Hepatocyte (in vitro differentiated cells): ENCODE data around the gene BOLA2. TPM values are rescaled to one million over a fixed set of nuclear protein-coding genes. Genes with fewer than 3 reads are reported as not detected.
"Not testable (repeated sequence)": the region's sequence is repeated elsewhere in the genome, so short reads cannot be mapped to it uniquely, and the experiment has no call there.

Experiments used
- DNase-seq: peaks from one replicate; pipeline ENCODE4 v3.0.0-alpha.2; 2016; ENCODE audit warnings: low spot score
- H2AFZ ChIP-seq: fragments of 200-600 bp; sonication (generic); 2 replicates; pipeline ENCODE4 v1.6.0; 2016; ENCODE audit warnings: antibody characterized with exemption, mild to moderate bottlenecking
- H3K27ac ChIP-seq: fragments of 200-600 bp; sonication (generic); 2 replicates; pipeline ENCODE4 v1.5.1; 2016; ENCODE audit warnings: mild to moderate bottlenecking
- H3K27me3 ChIP-seq: fragments of 200-600 bp; sonication (generic); 2 replicates; pipeline ENCODE4 v1.6.1; 2016
- H3K36me3 ChIP-seq: fragments of 200-600 bp; sonication (generic); replicated peaks from 2 replicates; pipeline ENCODE4 v1.5.1; 2016; ENCODE audit warnings: low read depth; ENCODE audit not compliant: insufficient read depth
- H3K4me1 ChIP-seq: fragments of 200-600 bp; sonication (generic); 2 replicates; pipeline ENCODE4 v1.5.1; 2016; ENCODE audit warnings: mild to moderate bottlenecking, moderate library complexity; ENCODE audit not compliant: insufficient read depth
- H3K4me2 ChIP-seq: fragments of 200-600 bp; sonication (generic); 2 replicates; pipeline ENCODE4 v1.6.0; 2016
- H3K4me3 ChIP-seq: fragments of 200-600 bp; sonication (generic); 2 replicates; pipeline ENCODE4 v1.5.1; 2016; ENCODE audit warnings: mild to moderate bottlenecking
- H3K79me2 ChIP-seq: fragments of 200-600 bp; sonication (generic); 2 replicates; pipeline ENCODE4 v1.6.0; 2017; ENCODE audit warnings: mild to moderate bottlenecking
- H3K9me2 ChIP-seq: fragments of 200-600 bp; sonication (generic); replicated peaks from 2 replicates; pipeline ENCODE4 v1.6.0; 2017; ENCODE audit warnings: mild to moderate bottlenecking; ENCODE audit not compliant: insufficient read depth
- H3K9me3 ChIP-seq: fragments of 200-600 bp; sonication (generic); 2 replicates; pipeline ENCODE4 v1.5.1; 2016; ENCODE audit warnings: low read depth, mild to moderate bottlenecking
- H4K20me1 ChIP-seq: fragments of 200-600 bp; sonication (generic); 2 replicates; pipeline ENCODE4 v1.6.0; 2016; ENCODE audit warnings: mild to moderate bottlenecking; ENCODE audit not compliant: insufficient read depth, poor library complexity, severe bottlenecking
- WGBS: methylation state at CpG from one replicate; pipeline ENCODE4 v1.1.6; 2016; ENCODE audit warnings: low lambda C conversion rate; ENCODE audit errors: missing lambda C conversion rate; 5-methylcytosine and 5-hydroxymethylcytosine counted together
- polyA plus RNA-seq: library from polyadenylated mRNA; unstranded; fragments of >200 nt; fragmentation: Nextera tagmentation; extraction: Ambion mirVana; gene quantifications from 2 replicates; pipeline ENCODE4 v1.2.1, GENCODE V29; 2016
- total RNA-seq: library from RNA; depleted of rRNA; stranded (reverse); fragments of >200 nt; gene quantifications from 2 replicates; pipeline ENCODE4 v1.2.3, GENCODE V29; 2014

The BOLA2 gene
- total and polyA plus RNA-seq, 2 experiments from 2014 or later = 12.9 to 14.0 TPM

DNA sequence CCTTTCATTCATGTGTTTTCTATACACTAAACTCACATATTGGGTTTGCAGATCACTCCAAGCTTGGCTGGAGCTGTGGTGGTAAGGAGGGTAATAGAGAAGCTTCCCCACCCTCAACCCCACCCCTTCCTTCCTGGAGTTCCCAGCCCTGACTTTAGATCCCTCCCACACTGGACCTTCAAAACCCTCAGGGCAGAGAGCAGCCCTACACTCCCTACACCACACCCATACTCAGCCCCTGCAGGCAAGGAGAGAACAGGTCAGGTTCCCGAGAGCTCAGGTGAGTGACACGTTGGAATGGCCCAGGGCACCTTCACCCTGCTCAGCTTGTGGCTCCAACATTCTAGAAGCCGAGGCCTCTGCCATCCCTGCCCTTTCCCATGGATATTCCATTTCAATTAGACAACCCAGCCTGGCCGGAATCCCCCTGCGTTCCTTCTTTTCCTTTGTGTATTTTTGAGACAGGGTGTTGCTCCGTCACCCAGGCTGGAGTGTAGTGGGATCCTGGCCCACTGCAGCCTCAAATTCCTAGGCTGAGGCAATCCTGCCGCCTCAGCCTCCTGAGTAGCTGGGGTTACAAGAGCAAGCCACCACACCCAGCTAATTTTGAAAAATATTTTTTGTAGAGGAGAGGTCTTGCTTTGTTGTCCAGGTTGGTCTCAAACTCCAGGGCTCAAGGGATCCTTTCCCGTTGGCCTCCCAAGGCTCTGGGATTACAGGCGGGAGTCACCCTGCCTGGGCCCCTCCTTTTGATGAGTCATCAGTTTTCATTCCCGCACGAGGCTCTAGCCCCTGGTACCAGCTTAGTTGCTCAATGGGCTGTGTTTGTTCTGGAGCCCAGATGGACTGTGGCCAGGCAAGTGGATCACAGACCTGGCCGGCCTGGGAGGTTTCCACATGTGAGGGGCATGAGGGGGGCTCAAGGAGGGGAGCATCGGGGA lies 5.8 kb upstream of the BOLA2 start, which contains the start of gene SULT1A4:
SULT1A4 (plus strand) TSS at position 208 of the 941 bp plus-strand sequence. CDS start 1,473 bp downstream, outside the sequence.
- not testable (repeated sequence) for H3K27ac ChIP-seq, H4K20me1 ChIP-seq, H3K4me1 ChIP-seq, H3K4me3 ChIP-seq, H3K79me2 ChIP-seq, H3K27me3 ChIP-seq, H3K4me2 ChIP-seq, DNase-seq, H3K9me3 ChIP-seq, H2AFZ ChIP-seq, H3K36me3 ChIP-seq, H3K9me2 ChIP-seq
- WGBS = no CpG with 5 or more reads among the region's 13 CpGs

DNA sequence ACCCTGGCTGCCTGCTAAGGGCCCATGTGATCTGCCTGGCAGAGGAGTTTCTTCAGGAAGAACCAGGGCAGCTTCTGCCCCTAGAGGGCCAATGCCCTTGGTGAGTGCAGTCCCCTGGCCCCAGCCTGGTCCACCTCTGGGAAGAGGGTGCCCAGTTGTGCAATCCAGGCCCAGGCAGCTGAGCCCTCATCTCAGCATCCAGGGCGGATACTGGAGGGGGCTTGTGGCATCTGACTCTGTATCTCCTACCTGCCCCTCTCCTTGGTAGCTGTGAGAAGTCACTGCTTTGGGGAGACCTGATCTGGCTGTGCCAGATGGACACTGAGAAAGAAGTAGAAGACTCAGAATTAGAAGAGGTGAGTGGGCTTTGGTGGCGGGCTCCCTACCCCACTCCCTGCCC lies 3.5 kb upstream of the BOLA2 start:
- not testable (repeated sequence) for H3K9me3 ChIP-seq, H3K27ac ChIP-seq, H4K20me1 ChIP-seq, H3K36me3 ChIP-seq, H3K27me3 ChIP-seq, H3K9me2 ChIP-seq, H3K4me2 ChIP-seq, DNase-seq, H3K4me1 ChIP-seq, H2AFZ ChIP-seq, H3K79me2 ChIP-seq, H3K4me3 ChIP-seq
- 95% methylated on average over 1 of the region's 2 CpGs for WGBS

DNA sequence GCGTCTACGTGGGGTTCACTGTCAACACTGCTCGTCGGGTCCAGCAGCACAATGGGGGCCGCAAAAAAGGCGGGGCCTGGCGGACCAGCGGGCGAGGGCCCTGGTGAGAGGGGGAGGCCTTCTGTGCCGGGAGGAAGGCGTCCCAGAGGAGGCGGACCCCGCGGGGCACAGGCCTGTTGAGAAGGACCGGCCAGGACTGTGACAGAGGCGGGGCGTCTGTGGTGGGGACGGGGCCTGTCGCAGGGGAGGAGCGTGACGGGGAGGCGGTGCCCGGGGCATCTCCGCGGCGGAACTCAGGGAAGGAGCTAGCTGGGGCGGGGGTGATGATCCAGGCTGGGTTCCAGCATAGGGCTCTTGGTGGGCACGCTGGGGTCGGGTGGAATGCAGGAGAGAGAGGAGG lies 677 bp upstream of the BOLA2 start:
- not testable (repeated sequence) for H3K4me1 ChIP-seq, H3K27me3 ChIP-seq, DNase-seq, H3K9me3 ChIP-seq, H4K20me1 ChIP-seq, H3K27ac ChIP-seq, H3K4me2 ChIP-seq, H3K4me3 ChIP-seq, H3K79me2 ChIP-seq, H2AFZ ChIP-seq, H3K9me2 ChIP-seq, H3K36me3 ChIP-seq
- no CpG with 5 or more reads among the region's 29 CpGs for WGBS

DNA sequence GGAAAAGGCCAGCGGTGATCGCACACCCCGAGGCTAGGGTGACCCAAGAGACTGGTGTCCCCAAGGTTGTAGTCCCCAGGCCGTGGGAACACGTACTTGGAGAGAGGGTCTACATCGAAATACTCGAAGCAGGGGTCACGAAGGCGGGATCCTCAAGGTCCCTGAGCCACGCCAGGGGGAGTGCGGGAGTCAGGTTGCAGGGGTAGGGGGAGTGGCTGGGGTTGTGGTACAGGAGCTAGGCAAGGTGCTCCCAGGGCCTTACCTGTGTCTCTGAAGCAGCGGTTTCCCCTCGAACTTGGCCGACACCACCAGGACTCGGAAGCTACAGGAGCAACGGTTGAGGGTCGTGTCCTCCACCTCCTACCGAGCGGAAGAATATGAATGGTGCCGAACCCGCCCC lies 397 bp downstream of the BOLA2 start:
- H3K36me3 ChIP-seq, H3K4me3 ChIP-seq, H3K4me1 ChIP-seq, H3K9me2 ChIP-seq, H3K9me3 ChIP-seq, H3K4me2 ChIP-seq, H3K79me2 ChIP-seq, H4K20me1 ChIP-seq, DNase-seq, H3K27me3 ChIP-seq, H3K27ac ChIP-seq, H2AFZ ChIP-seq: not testable (repeated sequence)
- WGBS = no CpG with 5 or more reads among the region's 21 CpGs

DNA sequence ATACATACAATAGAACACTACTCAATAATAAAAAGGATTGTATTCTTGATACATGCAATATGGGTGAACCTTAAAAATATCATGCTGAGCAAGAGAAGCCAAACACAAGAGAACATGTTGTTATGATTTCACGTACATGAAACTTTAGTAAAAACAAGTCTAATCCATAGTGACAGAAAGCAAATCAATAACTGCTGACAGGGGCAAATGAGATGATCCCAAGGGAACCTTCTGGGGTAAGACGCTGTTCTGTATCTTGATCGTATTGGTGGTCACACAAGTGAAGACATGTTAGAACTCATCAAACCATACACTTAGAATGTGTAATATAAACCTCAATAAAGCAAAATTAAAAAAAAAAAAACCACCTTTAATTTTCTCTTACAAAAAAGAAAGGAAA lies 28.8 kb downstream of the BOLA2 start:
- 100% methylated on average over 3 of the region's 3 CpGs for WGBS
- not testable (repeated sequence) for H3K79me2 ChIP-seq, H3K27ac ChIP-seq, H3K9me3 ChIP-seq, H3K9me2 ChIP-seq, H4K20me1 ChIP-seq, DNase-seq, H3K4me1 ChIP-seq, H3K4me3 ChIP-seq, H2AFZ ChIP-seq, H3K36me3 ChIP-seq, H3K27me3 ChIP-seq, H3K4me2 ChIP-seq

DNA sequence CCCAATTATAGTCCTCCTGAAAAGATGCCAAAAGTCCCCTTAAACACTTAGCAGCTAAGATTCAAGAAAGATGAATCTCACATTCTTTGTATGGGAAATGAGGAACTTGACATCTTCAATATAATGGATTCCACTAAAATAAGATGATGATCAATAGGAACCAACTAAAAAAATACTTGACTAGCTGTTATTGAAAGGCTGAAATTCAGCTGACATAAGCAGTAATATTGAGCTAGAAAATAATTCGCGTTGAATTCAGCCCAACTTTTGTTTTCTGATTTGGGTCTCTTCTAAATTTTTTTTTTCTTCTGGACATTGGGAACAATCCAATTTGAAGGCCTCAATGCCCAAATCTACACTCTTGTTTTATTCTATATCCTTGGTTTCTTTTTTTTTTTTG lies 30.6 kb downstream of the BOLA2 start:
- H2AFZ ChIP-seq, H3K79me2 ChIP-seq: not testable (repeated sequence)
- WGBS = 97% methylated on average over 2 of the region's 2 CpGs

DNA sequence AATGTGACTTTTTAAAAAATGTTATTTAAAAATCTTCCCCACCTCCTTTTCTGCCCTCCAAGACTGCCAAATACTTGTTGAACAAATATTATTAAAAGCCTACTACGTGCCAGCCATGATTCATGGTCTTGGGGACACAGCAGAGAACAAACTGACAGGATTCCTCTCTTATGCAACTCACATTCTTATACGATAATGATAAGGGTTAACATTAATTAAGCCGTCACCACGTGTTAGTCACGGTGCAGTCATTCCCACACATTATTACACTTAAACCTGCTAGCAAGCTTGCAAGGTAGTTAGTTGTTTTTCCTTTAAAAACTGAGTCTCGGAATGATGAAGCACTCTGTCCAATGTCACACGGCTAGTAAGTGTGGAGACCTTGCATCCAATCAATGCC lies 48.9 kb downstream of the BOLA2 start:
- not testable (repeated sequence) for H3K9me3 ChIP-seq, H3K36me3 ChIP-seq, DNase-seq, H3K79me2 ChIP-seq, H3K27me3 ChIP-seq, H3K4me1 ChIP-seq, H3K4me2 ChIP-seq, H2AFZ ChIP-seq, H4K20me1 ChIP-seq, H3K9me2 ChIP-seq, H3K27ac ChIP-seq, H3K4me3 ChIP-seq
- 75% methylated on average over 7 of the region's 7 CpGs for WGBS

More for the DNA sequence above, 30.6 kb downstream of the BOLA2 start:
- not testable (repeated sequence) for H3K4me3 ChIP-seq, H3K9me3 ChIP-seq, H3K4me2 ChIP-seq, H3K27ac ChIP-seq, DNase-seq, H3K27me3 ChIP-seq, H3K36me3 ChIP-seq, H3K4me1 ChIP-seq, H4K20me1 ChIP-seq, H3K9me2 ChIP-seq
